Frontal cortex (tissue), 4 donors: ENCODE measurements around the gene OSBPL10. TPM values are rescaled to one million over a fixed set of nuclear protein-coding genes. Genes with fewer than 3 reads are reported as not detected.
"Not testable (repeated sequence)": the region's sequence is repeated elsewhere in the genome, so short reads cannot be mapped to it uniquely, and the experiment has no call there.

Source experiments
- DNase-seq, 2 donors: peaks; one replicate each; pipeline ENCODE4 v3.0.0; 2012; ENCODE audit warnings: low spot score in 2 of 2
- FAIRE-seq: peaks from 2 replicates; lab custom pipeline; 2012; peaks lifted over from hg19 to GRCh38; lab: Jason Lieb, UNC
- total RNA-seq: library from RNA; depleted of rRNA; stranded (reverse); fragments of >200 nt; gene quantifications from one replicate; pipeline ENCODE4 v1.2.3, GENCODE V29; 2014
- donor health status: control.
- donor health status: control.
- donor health status: control.

Gene OSBPL10
- 9.0 TPM for total RNA-seq

GRCh38 chr3:31981206-31982181 lies at the start of gene OSBPL10, which contains the start of gene ZNF860:
Gene OSBPL10, minus strand, starts transcription at chr3:31981262. Its CDS starts 83 bp downstream, at chr3:31981179.
Gene ZNF860, plus strand, starts transcription at chr3:31981750. Its CDS starts 7,330 bp downstream, at chr3:31989080.
- DNase-seq: peak; percentile 66 to 71
- FAIRE-seq: no peak

GRCh38 chr3:32026593-32026992 lies 45.5 kb upstream of the OSBPL10 start:
- DNase-seq (no peak), FAIRE-seq (no peak)

- no peak for FAIRE-seq
- no peak for DNase-seq
Observed at GRCh38 chr3:32022947-32023346, 41.9 kb upstream of the OSBPL10 start.

- no peak for DNase-seq
- FAIRE-seq: no peak
Observed at GRCh38 chr3:32021748-32022147, 40.7 kb upstream of the OSBPL10 start.

GRCh38 chr3:32021155-32021554 lies 40.1 kb upstream of the OSBPL10 start:
- no peak for FAIRE-seq
- DNase-seq: no peak

GRCh38 chr3:32018757-32019564 lies 37.9 kb upstream of the OSBPL10 start:
- DNase-seq (peak; percentile 20 to 46), FAIRE-seq (no peak)

- FAIRE-seq: no peak
- no peak for DNase-seq
Observed at GRCh38 chr3:32017286-32017685, 36.2 kb upstream of the OSBPL10 start.

GRCh38 chr3:32015638-32016037 lies 34.6 kb upstream of the OSBPL10 start:
- not testable (repeated sequence) for DNase-seq, FAIRE-seq

- not testable (repeated sequence) for FAIRE-seq, DNase-seq
Observed at GRCh38 chr3:32010699-32011098, 29.6 kb upstream of the OSBPL10 start.

- FAIRE-seq: no peak
- no peak for DNase-seq
Observed at GRCh38 chr3:32009957-32010356, 28.9 kb upstream of the OSBPL10 start.

GRCh38 chr3:32009101-32009500 lies 28.0 kb upstream of the OSBPL10 start:
- DNase-seq (no peak), FAIRE-seq (no peak)

- FAIRE-seq: no peak
- DNase-seq: no peak
Observed at GRCh38 chr3:32004113-32004765, 23.2 kb upstream of the OSBPL10 start.

- no peak for DNase-seq
- no peak for FAIRE-seq
Observed at GRCh38 chr3:32003380-32003779, 22.3 kb upstream of the OSBPL10 start.

GRCh38 chr3:32002561-32003368 lies 21.7 kb upstream of the OSBPL10 start:
- FAIRE-seq (no peak), DNase-seq (no peak)

- DNase-seq (no peak), FAIRE-seq (no peak)
Observed at GRCh38 chr3:32000877-32001276, 19.8 kb upstream of the OSBPL10 start.

GRCh38 chr3:31999907-32000439 lies 18.9 kb upstream of the OSBPL10 start:
- FAIRE-seq (no peak), DNase-seq (no peak)

- FAIRE-seq: no peak
- DNase-seq: no peak
Observed at GRCh38 chr3:31997500-31997899, 16.4 kb upstream of the OSBPL10 start.

GRCh38 chr3:31996195-31996594 lies 15.1 kb upstream of the OSBPL10 start:
- DNase-seq (no peak), FAIRE-seq (no peak)

- not testable (repeated sequence) for FAIRE-seq, DNase-seq
Observed at GRCh38 chr3:31995026-31995425, 14.0 kb upstream of the OSBPL10 start.
